ENCODE results near the gene DNAJC13.

- TF ChIP-seq CTCF (IDR thresholded peaks at IDR 0.05; ENCODE audit: insufficient read depth, low read length) (no peak), POLR2AphosphoS5 (IDR thresholded peaks at IDR 0.05; ENCODE audit: low read depth) (no peak)
- TF ChIP-seq, protein P1, sequence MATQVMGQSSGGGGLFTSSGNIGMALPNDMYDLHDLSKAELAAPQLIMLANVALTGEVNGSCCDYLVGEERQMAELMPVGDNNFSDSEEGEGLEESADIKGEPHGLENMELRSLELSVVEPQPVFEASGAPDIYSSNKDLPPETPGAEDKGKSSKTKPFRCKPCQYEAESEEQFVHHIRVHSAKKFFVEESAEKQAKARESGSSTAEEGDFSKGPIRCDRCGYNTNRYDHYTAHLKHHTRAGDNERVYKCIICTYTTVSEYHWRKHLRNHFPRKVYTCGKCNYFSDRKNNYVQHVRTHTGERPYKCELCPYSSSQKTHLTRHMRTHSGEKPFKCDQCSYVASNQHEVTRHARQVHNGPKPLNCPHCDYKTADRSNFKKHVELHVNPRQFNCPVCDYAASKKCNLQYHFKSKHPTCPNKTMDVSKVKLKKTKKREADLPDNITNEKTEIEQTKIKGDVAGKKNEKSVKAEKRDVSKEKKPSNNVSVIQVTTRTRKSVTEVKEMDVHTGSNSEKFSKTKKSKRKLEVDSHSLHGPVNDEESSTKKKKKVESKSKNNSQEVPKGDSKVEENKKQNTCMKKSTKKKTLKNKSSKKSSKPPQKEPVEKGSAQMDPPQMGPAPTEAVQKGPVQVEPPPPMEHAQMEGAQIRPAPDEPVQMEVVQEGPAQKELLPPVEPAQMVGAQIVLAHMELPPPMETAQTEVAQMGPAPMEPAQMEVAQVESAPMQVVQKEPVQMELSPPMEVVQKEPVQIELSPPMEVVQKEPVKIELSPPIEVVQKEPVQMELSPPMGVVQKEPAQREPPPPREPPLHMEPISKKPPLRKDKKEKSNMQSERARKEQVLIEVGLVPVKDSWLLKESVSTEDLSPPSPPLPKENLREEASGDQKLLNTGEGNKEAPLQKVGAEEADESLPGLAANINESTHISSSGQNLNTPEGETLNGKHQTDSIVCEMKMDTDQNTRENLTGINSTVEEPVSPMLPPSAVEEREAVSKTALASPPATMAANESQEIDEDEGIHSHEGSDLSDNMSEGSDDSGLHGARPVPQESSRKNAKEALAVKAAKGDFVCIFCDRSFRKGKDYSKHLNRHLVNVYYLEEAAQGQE (IDR thresholded peaks at IDR 0.05; ENCODE audit: insufficient replicate concordance, low read depth): no peak
Measured at GRCh38 chr3:132456571-132456970, 39.3 kb downstream of the DNAJC13 start.

All from HL-60 (cell line).